GM23248 (cell line): ENCODE data around the gene DENND1A.

Source experiments
- EZH2 ChIP-seq: fragments of 200-600 bp; sonication (generic); IDR thresholded peaks from 2 replicates; pipeline ENCODE4 v1.6.1; 2018; ENCODE audit warnings: antibody characterized with exemption, mild to moderate bottlenecking; ENCODE audit not compliant: insufficient read depth, poor library complexity, severe bottlenecking
- EZH2phosphoT487 ChIP-seq: fragments of 200-600 bp; sonication (generic); IDR thresholded peaks from 2 replicates; pipeline ENCODE4 v1.6.1; 2018; ENCODE audit warnings: antibody characterized with exemption, moderate library complexity, mild to moderate bottlenecking, low read depth; ENCODE audit not compliant: insufficient read depth

- TF ChIP-seq EZH2 (no peak), EZH2phosphoT487 (no peak)
These were observed 592.0 kb downstream of the DENND1A start for GRCh38 chr9:123337971-123338370.
